Mucosa of stomach (tissue), 1 donor: ENCODE measurements around the gene STK16.
"Not testable (repeated sequence)": the region's sequence is repeated elsewhere in the genome, so short reads cannot be mapped to it uniquely, and the experiment has no call there.

Source experiments
- H3K27me3 ChIP-seq: one replicate; pipeline ENCODE4 v1.7.0; 2013; ENCODE audit warnings: mild to moderate bottlenecking, low read length; ENCODE audit not compliant: control insufficient read depth, insufficient read depth
- H3K36me3 ChIP-seq: one replicate; pipeline ENCODE4 v1.7.0; 2013; ENCODE audit warnings: low read length; ENCODE audit not compliant: control insufficient read depth, insufficient read depth
- H3K4me1 ChIP-seq: one replicate; pipeline ENCODE4 v1.7.0; 2013; ENCODE audit warnings: mild to moderate bottlenecking, low read length; ENCODE audit not compliant: control insufficient read depth, insufficient read depth
- H3K4me3 ChIP-seq: one replicate; pipeline ENCODE4 v1.7.0; 2013; ENCODE audit warnings: low read length
- H3K9ac ChIP-seq: one replicate; pipeline ENCODE4 v1.7.0; 2013; ENCODE audit warnings: mild to moderate bottlenecking, low read length, moderate library complexity
- H3K9me3 ChIP-seq: one replicate; pipeline ENCODE4 v1.7.0; 2013; ENCODE audit warnings: mild to moderate bottlenecking, low read length, moderate library complexity; ENCODE audit not compliant: control insufficient read depth
- donor health status: Pancreatic carcinoma.

The STK16 gene

GRCh38 chr2:219245148-219245898 is at the start of gene STK16, which contains the start of gene GLB1L:
TSS of gene STK16 (plus strand) at chr2:219245479. CDS start at chr2:219246000, 521 bp downstream.
TSS of gene GLB1L (minus strand) at chr2:219245444. CDS start at chr2:219243573, 1,871 bp downstream.
- H3K27me3 ChIP-seq, result no peaks in the 10 kb centered on the region
- no peaks in the 10 kb centered on the region for H3K36me3 ChIP-seq

GRCh38 chr2:219197388-219197787 is 47.9 kb upstream of the STK16 start:
- H3K9me3 ChIP-seq, result no peaks in the 10 kb centered on the region
- H3K4me3 ChIP-seq, result no peak overlapping the region
- no peaks in the 10 kb centered on the region for H3K27me3 ChIP-seq
- no peak overlapping the region for H3K9ac ChIP-seq
- no peaks in the 10 kb centered on the region for H3K36me3 ChIP-seq
- no peaks in the 10 kb centered on the region for H3K4me1 ChIP-seq

More at GRCh38 chr2:219245148-219245898, at the start of gene STK16, which contains the start of gene GLB1L:
- Histone ChIP-seq H3K9me3 (no peaks in the 10 kb centered on the region), H3K4me1 (peaks cover 52% of the 10 kb centered on the region), H3K4me3 (peak within 1 kb of the TSS; percentile 98), H3K9ac (peak within 1 kb of the TSS; percentile 99)

GRCh38 chr2:219198974-219199373 is 46.3 kb upstream of the STK16 start:
- no peak overlapping the region for H3K9ac ChIP-seq
- no peaks in the 10 kb centered on the region for H3K4me1 ChIP-seq
- H3K27me3 ChIP-seq, result no peaks in the 10 kb centered on the region
- H3K36me3 ChIP-seq, result no peaks in the 10 kb centered on the region
- H3K4me3 ChIP-seq, result no peak overlapping the region
- H3K9me3 ChIP-seq, result no peaks in the 10 kb centered on the region

- H3K4me3 ChIP-seq, result no peak overlapping the region
- no peaks in the 10 kb centered on the region for H3K4me1 ChIP-seq
- no peaks in the 10 kb centered on the region for H3K36me3 ChIP-seq
- H3K27me3 ChIP-seq, result no peaks in the 10 kb centered on the region
- no peaks in the 10 kb centered on the region for H3K9me3 ChIP-seq
- H3K9ac ChIP-seq, result no peak overlapping the region
These were observed 45.6 kb upstream of the STK16 start for GRCh38 chr2:219199470-219200211.

- H3K4me1 ChIP-seq, H3K4me3 ChIP-seq, H3K27me3 ChIP-seq, H3K9me3 ChIP-seq, H3K9ac ChIP-seq, H3K36me3 ChIP-seq: not testable (repeated sequence)
These were observed 44.6 kb upstream of the STK16 start for GRCh38 chr2:219200502-219201326.

- H3K36me3 ChIP-seq, H3K9me3 ChIP-seq, H3K4me1 ChIP-seq, H3K4me3 ChIP-seq, H3K9ac ChIP-seq, H3K27me3 ChIP-seq: not testable (repeated sequence)
These were observed 43.9 kb upstream of the STK16 start for GRCh38 chr2:219201331-219201730.

- Histone ChIP-seq H3K27me3 (no peaks in the 10 kb centered on the region), H3K9ac (no peak overlapping the region), H3K9me3 (no peaks in the 10 kb centered on the region), H3K4me1 (peaks cover 19% of the 10 kb centered on the region), H3K4me3 (no peak overlapping the region), H3K36me3 (peaks cover 6% of the 10 kb centered on the region)
These were observed 40.7 kb upstream of the STK16 start for GRCh38 chr2:219204425-219205164.

- no peaks in the 10 kb centered on the region for H3K9me3 ChIP-seq
- H3K9ac ChIP-seq, result no peak overlapping the region
- H3K4me1 ChIP-seq, result peaks cover 19% of the 10 kb centered on the region
- no peak overlapping the region for H3K4me3 ChIP-seq
- H3K27me3 ChIP-seq, result no peaks in the 10 kb centered on the region
- peaks cover 6% of the 10 kb centered on the region for H3K36me3 ChIP-seq
These were observed 40.1 kb upstream of the STK16 start for GRCh38 chr2:219205165-219205538.

GRCh38 chr2:219205981-219206327 is 39.3 kb upstream of the STK16 start:
- H3K36me3 ChIP-seq, result peaks cover 6% of the 10 kb centered on the region
- peaks cover 19% of the 10 kb centered on the region for H3K4me1 ChIP-seq
- H3K4me3 ChIP-seq, result peak overlapping the region; percentile 52

GRCh38 chr2:219206328-219207133 is 38.7 kb upstream of the STK16 start, which contains the start of gene ZFAND2B:
TSS of gene ZFAND2B (plus strand) at chr2:219206782. CDS start at chr2:219206988, 206 bp downstream.
- H3K9ac ChIP-seq, result peak within 1 kb of the TSS; percentile 98
- peak within 1 kb of the TSS; percentile 52 for H3K4me3 ChIP-seq
- no peaks in the 10 kb centered on the region for H3K9me3 ChIP-seq
- H3K4me1 ChIP-seq, result peaks cover 19% of the 10 kb centered on the region
- H3K27me3 ChIP-seq, result no peaks in the 10 kb centered on the region
- peaks cover 6% of the 10 kb centered on the region for H3K36me3 ChIP-seq

More at GRCh38 chr2:219205981-219206327, 39.3 kb upstream of the STK16 start:
- Histone ChIP-seq H3K27me3 (no peaks in the 10 kb centered on the region), H3K9me3 (no peaks in the 10 kb centered on the region), H3K9ac (peak overlapping the region; percentile 98)
